Spleen (tissue), 11 donors: ENCODE results near the gene TRMT112. TPM values are rescaled to one million over a fixed set of nuclear protein-coding genes. Genes with fewer than 3 reads are reported as not detected.

Experiments
- DNase-seq: peaks from one replicate; pipeline ENCODE4 v3.0.0-alpha.2; 2020
- H3K27ac ChIP-seq, 8 donors: fragments of 200-600 bp; sonication (generic) in 7 of 8; 1 replicate in 4 of 8; 2 replicates in 4 of 8; pipeline versions ENCODE4 v1.5.0 to v1.8.0; 2016 to 2021; ENCODE audit warnings: inconsistent platforms in 4 of 8, mild to moderate bottlenecking in 4 of 8, moderate library complexity in 1 of 8
- H3K27me3 ChIP-seq, 7 donors: fragments of 200-600 bp; sonication (generic) in 6 of 7; replicated peaks in 1 of 7; 1 replicate in 4 of 7; 2 replicates in 3 of 7; pipeline versions ENCODE4 v1.5.0 to v1.8.0; 2016 to 2021; ENCODE audit warnings: inconsistent platforms in 3 of 7, mild to moderate bottlenecking in 1 of 7
- H3K36me3 ChIP-seq, 6 donors: fragments of 200-600 bp; sonication (generic) in 5 of 6; 1 replicate in 4 of 6; 2 replicates in 2 of 6; pipeline versions ENCODE4 v1.5.0 to v1.8.0; 2016 to 2021; ENCODE audit warnings: inconsistent platforms in 2 of 6
- H3K4me1 ChIP-seq, 6 donors: fragments of 200-600 bp; sonication (generic) in 5 of 6; 1 replicate in 3 of 6; 2 replicates in 3 of 6; pipeline versions ENCODE4 v1.5.0 to v1.8.0; 2016 to 2021; ENCODE audit warnings: inconsistent platforms in 3 of 6
- H3K4me3 ChIP-seq, 8 donors: fragments of 200-600 bp; sonication (generic) in 7 of 8; 1 replicate in 4 of 8; 2 replicates in 4 of 8; pipeline versions ENCODE4 v1.5.0 to v1.8.0; 2016 to 2021; ENCODE audit warnings: inconsistent platforms in 4 of 8, mild to moderate bottlenecking in 4 of 8, moderate library complexity in 2 of 8
- H3K9me3 ChIP-seq, 8 donors: fragments of 200-600 bp; sonication (generic) in 7 of 8; 1 replicate in 4 of 8; 2 replicates in 4 of 8; pipeline versions ENCODE4 v1.5.0 to v1.8.0; 2016 to 2021; ENCODE audit warnings: inconsistent platforms in 4 of 8
- POLR2A ChIP-seq, 3 donors: fragments of 450-650 bp; IDR thresholded peaks; one replicate each; pipeline ENCODE4 v1.5.1; 2017; ENCODE audit warnings: antibody characterized with exemption in 3 of 3, mild to moderate bottlenecking in 1 of 3
- POLR2AphosphoS5 ChIP-seq, 3 donors: sonication (generic); formaldehyde crosslinking; IDR thresholded peaks; one replicate each; pipeline ENCODE4 v1.5.1; 2017; ENCODE audit warnings: antibody characterized with exemption in 3 of 3
- WGBS, 5 donors: extraction: QIAGEN DNeasy Blood & Tissue Kit in 3 of 5; methylation state at CpG; one replicate each; pipeline versions ENCODE4 v1.1.5 to v1.1.7; 2013 to 2018; 5-methylcytosine and 5-hydroxymethylcytosine counted together
- intact Hi-C: fragments of 100-400 bp; cut with DNase I; formaldehyde crosslinking; loops from one replicate; pipeline ENCODE4 v1.15.0; 2023; ENCODE audit warnings: low total_unique reads
- microRNA-seq, 3 donors: library from miRNA; unstranded; fragments of <30 nt; microRNA quantifications; one replicate each; pipeline versions ENCODE4 to v1.1.0, GENCODE V29; 2019 to 2020
- polyA plus RNA-seq, 3 donors: library from polyadenylated mRNA; stranded (reverse); fragments of 200-250 nt; gene quantifications; one replicate each; pipeline ENCODE4 v1.2.1, GENCODE V29; 2013
- small RNA-seq, 4 donors: library from RNA; depleted of rRNA; stranded (forward); fragments of <200 nt; gene quantifications; one replicate each; pipeline ENCODE3, GENCODE V24; 2016
- total RNA-seq, 7 donors: library from RNA; depleted of rRNA in 3 of 7; stranded (reverse); fragments of >200 nt in 3 of 7; fragmentation: NEBNext Ultra II Directional in 4 of 7; extraction: Animal tissue kit (Norgen Biotek cat#: 25700) in 4 of 7; gene quantifications; one replicate each; pipeline versions ENCODE4 v1.1.0 to v1.2.1, GENCODE V29; 2016 to 2021
- TF ChIP-seq, protein P1 (sequence below), 11 experiments: fragments of 200-600 bp in 7 of 11; fragments of 450-650 bp in 4 of 11; sonication (generic) in 4 of 11; IDR thresholded peaks in 8 of 11; conservative IDR thresholded peaks in 3 of 11; 1 replicate in 7 of 11; 2 replicates in 4 of 11; pipeline versions ENCODE4 v1.4.0 to v1.8.0; 2016 to 2021; ENCODE audit warnings: antibody characterized with exemption in 11 of 11, inconsistent platforms in 4 of 11, mild to moderate bottlenecking in 1 of 11
- donor health status: healthy with polysubstance abuse.
- donor health status: DM: no; HTN: no; CAD: no; lungs with moderate emphysema.
- donor health status: DM: no; HTN: no; CAD: no.
- donor health status: Bipolar disorder and iron deficiency.
- donor health status: healthy.
- donor health status: DM: no; HTN: no; CAD: no.
- donor health status: DM: yes; HTN: yes; CAD: no.

The TRMT112 gene
- total and polyA plus RNA-seq, 10 donors: 138 to 431 (median 267) TPM

DNA sequence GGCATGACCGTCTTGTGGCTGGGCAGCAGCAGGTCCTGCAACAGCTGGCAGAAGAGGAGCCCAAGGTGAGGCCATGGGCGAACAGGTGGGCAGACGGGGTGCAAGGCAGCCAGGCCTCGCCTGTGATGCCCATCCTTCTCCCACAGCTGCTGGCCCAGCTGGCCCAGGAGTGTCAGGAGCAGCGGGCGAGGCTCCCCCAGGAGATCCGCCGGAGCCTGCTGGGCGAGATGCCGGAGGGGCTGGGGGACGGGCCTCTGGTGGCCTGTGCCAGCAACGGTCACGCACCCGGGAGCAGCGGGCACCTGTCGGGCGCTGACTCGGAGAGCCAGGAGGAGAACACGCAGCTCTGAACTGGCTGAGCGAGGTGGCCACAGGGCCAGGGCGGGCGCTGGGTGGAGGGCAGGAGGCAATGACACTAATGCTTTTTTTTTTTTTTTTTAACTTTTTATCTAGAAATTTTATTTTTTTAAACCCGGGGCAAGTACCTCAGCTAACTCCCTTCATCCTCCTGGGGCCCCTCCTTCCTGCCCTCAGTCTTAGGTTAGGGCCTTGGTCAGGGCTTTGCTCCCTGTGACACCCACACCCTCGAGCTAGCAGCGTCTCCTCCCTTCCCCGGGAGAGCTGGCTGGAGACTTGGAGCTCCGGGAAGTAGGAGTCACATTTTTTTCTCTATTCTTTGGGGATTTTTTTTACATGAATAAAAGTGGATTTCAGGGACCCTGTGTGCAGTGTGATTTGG, 50.0 kb downstream of the TRMT112 start:
- intact Hi-C loops: no loop called here
- 69 to 81% (median 75%) methylated on average over 24 to 27 of the region's 27 CpGs for WGBS, 5 donors
- Histone ChIP-seq H3K27ac (peak overlapping the region; percentile 80 to 100 (median 98)), H3K4me1 (peaks cover 27 to 52% (median 36%) of the 10 kb centered on the region in 6 donors), H3K27me3 (no peaks in the 10 kb centered on the region), H3K4me3 (peak overlapping the region in 1 of 8 donors; percentile 99), H3K36me3 (peaks cover 0 to 53% (median 32%) of the 10 kb centered on the region in 6 donors), H3K9me3 (no peaks in the 10 kb centered on the region)
- TF ChIP-seq, protein P1, sequence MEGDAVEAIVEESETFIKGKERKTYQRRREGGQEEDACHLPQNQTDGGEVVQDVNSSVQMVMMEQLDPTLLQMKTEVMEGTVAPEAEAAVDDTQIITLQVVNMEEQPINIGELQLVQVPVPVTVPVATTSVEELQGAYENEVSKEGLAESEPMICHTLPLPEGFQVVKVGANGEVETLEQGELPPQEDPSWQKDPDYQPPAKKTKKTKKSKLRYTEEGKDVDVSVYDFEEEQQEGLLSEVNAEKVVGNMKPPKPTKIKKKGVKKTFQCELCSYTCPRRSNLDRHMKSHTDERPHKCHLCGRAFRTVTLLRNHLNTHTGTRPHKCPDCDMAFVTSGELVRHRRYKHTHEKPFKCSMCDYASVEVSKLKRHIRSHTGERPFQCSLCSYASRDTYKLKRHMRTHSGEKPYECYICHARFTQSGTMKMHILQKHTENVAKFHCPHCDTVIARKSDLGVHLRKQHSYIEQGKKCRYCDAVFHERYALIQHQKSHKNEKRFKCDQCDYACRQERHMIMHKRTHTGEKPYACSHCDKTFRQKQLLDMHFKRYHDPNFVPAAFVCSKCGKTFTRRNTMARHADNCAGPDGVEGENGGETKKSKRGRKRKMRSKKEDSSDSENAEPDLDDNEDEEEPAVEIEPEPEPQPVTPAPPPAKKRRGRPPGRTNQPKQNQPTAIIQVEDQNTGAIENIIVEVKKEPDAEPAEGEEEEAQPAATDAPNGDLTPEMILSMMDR (IDR thresholded peaks at IDR 0.05 in 8 of 11, conservative IDR thresholded peaks at IDR 0.05 in 3 of 11): no peak
- no peak for TF ChIP-seq POLR2A (IDR thresholded peaks at IDR 0.05)
- TF ChIP-seq POLR2AphosphoS5 (IDR thresholded peaks at IDR 0.05): peak in 1 of 3 donors; percentile 47
- peak; percentile 86 for DNase-seq

Small RNA genes lying within 50 kb of the gene (microRNA-seq; reads per million reads assigned to microRNA genes)
- 0.85 to 1.8 (median 1.1) reads per million in 3 donors for gene MIR7155

Small RNA genes lying within 50 kb of the gene (small RNA-seq; reads per million reads assigned to genes)
- gene MIR7155 (0 to 0.08 (median 0.03) reads per million in 4 donors), gene RF00019 (0 reads per million in 4 donors)

Other genes with a start within 250 kb of the TRMT112 start
- gene MACROD1, start 151.4 kb downstream of the TRMT112 start, total RNA-seq: 10 to 100 TPM in 1 of 7 donors, 1 to 10 TPM in 6; 5.1 to 10.6 (median 7.3) TPM
- gene MACROD1, start 151.4 kb downstream of the TRMT112 start, polyA plus RNA-seq: 10 to 100 TPM in 2 of 3 donors, 1 to 10 TPM in 1; 7.0 to 20.3 (median 17.6) TPM
- 100 to 1,000 TPM in 2 of 7 donors, 10 to 100 TPM in 5; 61.2 to 111 (median 88.2) TPM for gene STIP1, start 131.4 kb downstream of the TRMT112 start, total RNA-seq
- 10 to 100 TPM; 30.1 to 68.4 (median 38.8) TPM for gene STIP1, start 131.4 kb downstream of the TRMT112 start, polyA plus RNA-seq
- 100 to 1,000 TPM; 129 to 248 (median 178) TPM for gene FERMT3, start 110.8 kb downstream of the TRMT112 start, total RNA-seq
- gene FERMT3, start 110.8 kb downstream of the TRMT112 start, polyA plus RNA-seq: 100 to 1,000 TPM; 120 to 210 (median 159) TPM
- gene TRPT1, start 91.4 kb downstream of the TRMT112 start, total RNA-seq: 10 to 100 TPM; 34.2 to 56.3 (median 40.0) TPM
- 10 to 100 TPM; 57.8 to 74.0 (median 60.8) TPM for gene TRPT1, start 91.4 kb downstream of the TRMT112 start, polyA plus RNA-seq
- gene NUDT22, start 91.3 kb downstream of the TRMT112 start, total RNA-seq: 10 to 100 TPM; 68.1 to 88.6 (median 78.2) TPM
- gene NUDT22, start 91.3 kb downstream of the TRMT112 start, polyA plus RNA-seq: 100 to 1,000 TPM in 1 of 3 donors, 10 to 100 TPM in 2; 61.8 to 109 (median 96.3) TPM
- gene DNAJC4, start 87.0 kb downstream of the TRMT112 start, total RNA-seq: 10 to 100 TPM; 28.0 to 59.9 (median 49.0) TPM
- gene DNAJC4, start 87.0 kb downstream of the TRMT112 start, polyA plus RNA-seq: 100 to 1,000 TPM in 1 of 3 donors, 10 to 100 TPM in 2; 83.7 to 113 (median 85.8) TPM
- gene VEGFB, start 83.0 kb downstream of the TRMT112 start, total RNA-seq: 100 to 1,000 TPM in 1 of 7 donors, 10 to 100 TPM in 6; 38.3 to 103 (median 63.5) TPM
- gene VEGFB, start 83.0 kb downstream of the TRMT112 start, polyA plus RNA-seq: 10 to 100 TPM; 81.6 to 96.9 (median 87.1) TPM
- 10 to 100 TPM; 26.9 to 98.3 (median 42.6) TPM for gene FKBP2, start 76.5 kb downstream of the TRMT112 start, total RNA-seq
- gene FKBP2, start 76.5 kb downstream of the TRMT112 start, polyA plus RNA-seq: 100 to 1,000 TPM in 1 of 3 donors, 10 to 100 TPM in 2; 90.8 to 104 (median 98.4) TPM
- 10 to 100 TPM; 47.6 to 93.9 (median 78.3) TPM for gene PPP1R14B, start 70.6 kb downstream of the TRMT112 start, total RNA-seq
- 100 to 1,000 TPM; 139 to 190 (median 168) TPM for gene PPP1R14B, start 70.6 kb downstream of the TRMT112 start, polyA plus RNA-seq
- 10 to 100 TPM; 20.7 to 28.3 (median 22.3) TPM for gene PLCB3, start 66.0 kb downstream of the TRMT112 start, total RNA-seq
- gene PLCB3, start 66.0 kb downstream of the TRMT112 start, polyA plus RNA-seq: 10 to 100 TPM in 1 of 3 donors, 1 to 10 TPM in 2; 3.8 to 11.9 (median 4.4) TPM
- 10 to 100 TPM; 27.0 to 49.3 (median 33.4) TPM for gene BAD, start 32.9 kb downstream of the TRMT112 start, total RNA-seq
- gene BAD, start 32.9 kb downstream of the TRMT112 start, polyA plus RNA-seq: 10 to 100 TPM; 53.9 to 67.3 (median 61.4) TPM
- 10 to 100 TPM; 21.8 to 37.2 (median 30.2) TPM for gene GPR137, start 31.7 kb downstream of the TRMT112 start, total RNA-seq
- 10 to 100 TPM; 13.7 to 22.8 (median 16.7) TPM for gene GPR137, start 31.7 kb downstream of the TRMT112 start, polyA plus RNA-seq
- under 1 TPM in 3 of 7 donors, not detected in 4; 0.35 to 0.77 (median 0.44) TPM for gene KCNK4, start 26.3 kb downstream of the TRMT112 start, total RNA-seq
- gene KCNK4, start 26.3 kb downstream of the TRMT112 start, polyA plus RNA-seq: under 1 TPM in 2 of 3 donors, not detected in 1; 0.06 to 0.09 TPM
- gene CATSPERZ, start 17.2 kb downstream of the TRMT112 start, total RNA-seq: not detected
- under 1 TPM in 2 of 3 donors, not detected in 1; 0.09 to 0.48 TPM for gene CATSPERZ, start 17.2 kb downstream of the TRMT112 start, polyA plus RNA-seq
- gene ESRRA, start 12.0 kb downstream of the TRMT112 start, total RNA-seq: 10 to 100 TPM; 30.2 to 49.3 (median 43.7) TPM
- 10 to 100 TPM; 24.0 to 56.5 (median 34.7) TPM for gene ESRRA, start 12.0 kb downstream of the TRMT112 start, polyA plus RNA-seq
- gene PRDX5, start 562 bp upstream of the TRMT112 start, total RNA-seq: 100 to 1,000 TPM in 3 of 7 donors, 10 to 100 TPM in 4; 77.0 to 169 (median 95.6) TPM
- gene PRDX5, start 562 bp upstream of the TRMT112 start, polyA plus RNA-seq: 100 to 1,000 TPM; 181 to 302 (median 237) TPM
- gene CCDC88B, start 22.6 kb upstream of the TRMT112 start, total RNA-seq: 100 to 1,000 TPM in 3 of 7 donors, 10 to 100 TPM in 4; 64.3 to 128 (median 86.6) TPM
- 100 to 1,000 TPM; 225 to 638 (median 623) TPM for gene CCDC88B, start 22.6 kb upstream of the TRMT112 start, polyA plus RNA-seq
- gene RPS6KA4, start 41.6 kb upstream of the TRMT112 start, total RNA-seq: 10 to 100 TPM; 26.9 to 47.5 (median 38.2) TPM
- 10 to 100 TPM; 18.8 to 43.0 (median 32.3) TPM for gene RPS6KA4, start 41.6 kb upstream of the TRMT112 start, polyA plus RNA-seq
- 1 to 10 TPM in 1 of 7 donors, under 1 TPM in 4, not detected in 2; 0.27 to 1.5 (median 0.72) TPM for gene SLC22A11, start 238.4 kb upstream of the TRMT112 start, total RNA-seq
- gene SLC22A11, start 238.4 kb upstream of the TRMT112 start, polyA plus RNA-seq: under 1 TPM; 0.04 to 0.17 (median 0.16) TPM